ENCODE results near the gene TAS2R60.

- TF ChIP-seq, protein P1, sequence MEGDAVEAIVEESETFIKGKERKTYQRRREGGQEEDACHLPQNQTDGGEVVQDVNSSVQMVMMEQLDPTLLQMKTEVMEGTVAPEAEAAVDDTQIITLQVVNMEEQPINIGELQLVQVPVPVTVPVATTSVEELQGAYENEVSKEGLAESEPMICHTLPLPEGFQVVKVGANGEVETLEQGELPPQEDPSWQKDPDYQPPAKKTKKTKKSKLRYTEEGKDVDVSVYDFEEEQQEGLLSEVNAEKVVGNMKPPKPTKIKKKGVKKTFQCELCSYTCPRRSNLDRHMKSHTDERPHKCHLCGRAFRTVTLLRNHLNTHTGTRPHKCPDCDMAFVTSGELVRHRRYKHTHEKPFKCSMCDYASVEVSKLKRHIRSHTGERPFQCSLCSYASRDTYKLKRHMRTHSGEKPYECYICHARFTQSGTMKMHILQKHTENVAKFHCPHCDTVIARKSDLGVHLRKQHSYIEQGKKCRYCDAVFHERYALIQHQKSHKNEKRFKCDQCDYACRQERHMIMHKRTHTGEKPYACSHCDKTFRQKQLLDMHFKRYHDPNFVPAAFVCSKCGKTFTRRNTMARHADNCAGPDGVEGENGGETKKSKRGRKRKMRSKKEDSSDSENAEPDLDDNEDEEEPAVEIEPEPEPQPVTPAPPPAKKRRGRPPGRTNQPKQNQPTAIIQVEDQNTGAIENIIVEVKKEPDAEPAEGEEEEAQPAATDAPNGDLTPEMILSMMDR (conservative IDR thresholded peaks at IDR 0.05): no peak
- TF ChIP-seq EZH2 (IDR thresholded peaks at IDR 0.05; ENCODE audit: low read depth): no peak
Observed at GRCh38 chr7:143443153-143443552, at the start of gene TAS2R60.

All from PC-9 (cell line).